Left lung (tissue), 10 donors: Measurements from ENCODE around the gene PRDM9. TPM values are rescaled to one million over a fixed set of nuclear protein-coding genes. Genes with fewer than 3 reads are reported as not detected.
"Not testable (repeated sequence)": the region's sequence is repeated elsewhere in the genome, so short reads cannot be mapped to it uniquely, and the experiment has no call there.

Source experiments
- ATAC-seq: fragments of 200-7000 bp; cut with Tn5 transposase; one replicate; pipeline ENCODE4 v1.9.1; 2020; ENCODE audit warnings: moderate library complexity
- DNase-seq, 4 donors: peaks; one replicate each; pipeline ENCODE4 v3.0.0-alpha.2; 2013 to 2020
- H3K27ac ChIP-seq, 2 donors: fragments of 200-600 bp; sonication (generic) in 1 of 2; one replicate each; pipeline versions ENCODE4 v1.5.0 to v1.8.0; 2020 to 2021
- H3K27me3 ChIP-seq, 2 donors: fragments of 200-600 bp; sonication (generic) in 1 of 2; one replicate each; pipeline versions ENCODE4 v1.5.0 to v1.8.0; 2020 to 2021
- H3K36me3 ChIP-seq, 2 donors: fragments of 200-600 bp; sonication (generic) in 1 of 2; one replicate each; pipeline versions ENCODE4 v1.5.0 to v1.8.0; 2020 to 2021
- H3K4me1 ChIP-seq, 2 donors: fragments of 200-600 bp; one replicate each; pipeline ENCODE4 v1.8.0; 2021
- H3K4me3 ChIP-seq, 2 donors: fragments of 200-600 bp; sonication (generic) in 1 of 2; one replicate each; pipeline versions ENCODE4 v1.5.0 to v1.8.0; 2020 to 2021; ENCODE audit warnings: mild to moderate bottlenecking in 1 of 2
- H3K9me3 ChIP-seq, 2 donors: fragments of 200-600 bp; sonication (generic) in 1 of 2; one replicate each; pipeline versions ENCODE4 v1.5.0 to v1.8.0; 2020 to 2021
- CTCF ChIP-seq, 2 donors: fragments of 200-600 bp; sonication (generic) in 1 of 2; IDR thresholded peaks; one replicate each; pipeline versions ENCODE4 v1.5.0 to v1.8.0; 2021; ENCODE audit warnings: antibody characterized with exemption in 2 of 2
- intact Hi-C, 2 donors: fragments of 100-400 bp; cut with DNase I; formaldehyde crosslinking; loops; one replicate each; pipeline versions ENCODE4 v1.11.2 to v1.14.2; 2022
- polyA plus RNA-seq, 6 donors: library from polyadenylated mRNA; unstranded; fragments of 120-200 nt; gene quantifications; one replicate each; pipeline ENCODE4 v1.2.1, GENCODE V29; 2013; ENCODE audit not compliant: insufficient read length in 6 of 6
- total RNA-seq, 2 donors: library from RNA; stranded (reverse); fragmentation: NEBNext Ultra II Directional; extraction: Animal tissue kit (Norgen Biotek cat#: 25700); gene quantifications; one replicate each; pipeline ENCODE4 v1.2.1, GENCODE V29; 2021
- donor health status: DM: no; HTN: yes; CAD: no.
- donor health status: DM: no; HTN: no; CAD: no.

PRDM9 gene
- total and polyA plus RNA-seq, 8 donors: not detected

GRCh38 chr5:23525751-23526150 lies 18.3 kb downstream of the PRDM9 start:
- intact Hi-C loops: no loop called here
- DNase-seq (no peak), ATAC-seq (no peak)
- no peaks in the 10 kb centered on the region for H3K36me3 ChIP-seq
- no peaks in the 10 kb centered on the region for H3K9me3 ChIP-seq
- H3K4me3 ChIP-seq: no peak overlapping the region
- no peak for TF ChIP-seq CTCF (IDR thresholded peaks at IDR 0.05)
- H3K27ac ChIP-seq: no peak overlapping the region
- H3K27me3 ChIP-seq: no peaks in the 10 kb centered on the region
- no peaks in the 10 kb centered on the region for H3K4me1 ChIP-seq

- H3K4me1 ChIP-seq, DNase-seq, ATAC-seq, H3K36me3 ChIP-seq, H3K9me3 ChIP-seq, H3K4me3 ChIP-seq, H3K27me3 ChIP-seq, intact Hi-C loops, H3K27ac ChIP-seq: not testable (repeated sequence)
Measured at GRCh38 chr5:23526616-23527015, 19.2 kb downstream of the PRDM9 start.

- intact Hi-C loops, H3K4me3 ChIP-seq, H3K27ac ChIP-seq, H3K36me3 ChIP-seq, H3K4me1 ChIP-seq, DNase-seq, H3K9me3 ChIP-seq, ATAC-seq, H3K27me3 ChIP-seq: not testable (repeated sequence)
Measured at GRCh38 chr5:23527216-23527920, 20.0 kb downstream of the PRDM9 start.

- Histone ChIP-seq H3K27ac (no peak overlapping the region), H3K4me1 (no peaks in the 10 kb centered on the region), H3K27me3 (no peaks in the 10 kb centered on the region), H3K4me3 (no peak overlapping the region), H3K36me3 (no peaks in the 10 kb centered on the region), H3K9me3 (no peaks in the 10 kb centered on the region)
- ATAC-seq: no peak
- no peak for TF ChIP-seq CTCF (IDR thresholded peaks at IDR 0.05)
- no peak for DNase-seq
- intact Hi-C loops: no loop called here
Measured at GRCh38 chr5:23528677-23529076, 21.3 kb downstream of the PRDM9 start.

- no peaks in the 10 kb centered on the region for H3K4me1 ChIP-seq
- TF ChIP-seq CTCF (IDR thresholded peaks at IDR 0.05): no peak
- intact Hi-C loops: no loop called here
- no peaks in the 10 kb centered on the region for H3K27me3 ChIP-seq
- H3K27ac ChIP-seq: no peak overlapping the region
- ATAC-seq (no peak), DNase-seq (no peak)
- no peak overlapping the region for H3K4me3 ChIP-seq
- no peaks in the 10 kb centered on the region for H3K36me3 ChIP-seq
- no peaks in the 10 kb centered on the region for H3K9me3 ChIP-seq
Measured at GRCh38 chr5:23530571-23530970, 23.2 kb downstream of the PRDM9 start.

- intact Hi-C loops: no loop called here
- H3K4me1 ChIP-seq: no peaks in the 10 kb centered on the region
- H3K4me3 ChIP-seq: no peak overlapping the region
- no peak for TF ChIP-seq CTCF (IDR thresholded peaks at IDR 0.05)
- no peak overlapping the region for H3K27ac ChIP-seq
- ATAC-seq: no peak
- H3K36me3 ChIP-seq: no peaks in the 10 kb centered on the region
- H3K27me3 ChIP-seq: no peaks in the 10 kb centered on the region
- DNase-seq: no peak
- no peaks in the 10 kb centered on the region for H3K9me3 ChIP-seq
Measured at GRCh38 chr5:23571059-23571458, 63.6 kb downstream of the PRDM9 start.
